ENCODE results near the gene USP36.
A peak's percentile ranks its signal among the peaks of the same experiment; 100 is the strongest.

GRCh38 chr17:78862073-78863023 lies 21.7 kb upstream of the USP36 start:
- TF ChIP-seq POLR2AphosphoS5 (IDR thresholded peaks at IDR 0.05) (peak; percentile 58), POLR2A (IDR thresholded peaks at IDR 0.05) (no peak), CTCF (IDR thresholded peaks at IDR 0.05) (no peak)

Data from prostate gland (tissue), 2 donors.